Hepatocyte (in vitro differentiated cells): Measurements from ENCODE around the gene COL2A1. TPM values are rescaled to one million over a fixed set of nuclear protein-coding genes. Genes with fewer than 3 reads are reported as not detected.
A peak's percentile ranks its signal among the peaks of the same experiment; 100 is the strongest.

Experiments
- DNase-seq: peaks from one replicate; pipeline ENCODE4 v3.0.0-alpha.2; 2016; ENCODE audit warnings: low spot score
- H2AFZ ChIP-seq: fragments of 200-600 bp; sonication (generic); 2 replicates; pipeline ENCODE4 v1.6.0; 2016; ENCODE audit warnings: antibody characterized with exemption, mild to moderate bottlenecking
- H3K27ac ChIP-seq: fragments of 200-600 bp; sonication (generic); 2 replicates; pipeline ENCODE4 v1.5.1; 2016; ENCODE audit warnings: mild to moderate bottlenecking
- H3K27me3 ChIP-seq: fragments of 200-600 bp; sonication (generic); 2 replicates; pipeline ENCODE4 v1.6.1; 2016
- H3K36me3 ChIP-seq: fragments of 200-600 bp; sonication (generic); replicated peaks from 2 replicates; pipeline ENCODE4 v1.5.1; 2016; ENCODE audit warnings: low read depth; ENCODE audit not compliant: insufficient read depth
- H3K4me1 ChIP-seq: fragments of 200-600 bp; sonication (generic); 2 replicates; pipeline ENCODE4 v1.5.1; 2016; ENCODE audit warnings: mild to moderate bottlenecking, moderate library complexity; ENCODE audit not compliant: insufficient read depth
- H3K4me2 ChIP-seq: fragments of 200-600 bp; sonication (generic); 2 replicates; pipeline ENCODE4 v1.6.0; 2016
- H3K4me3 ChIP-seq: fragments of 200-600 bp; sonication (generic); 2 replicates; pipeline ENCODE4 v1.5.1; 2016; ENCODE audit warnings: mild to moderate bottlenecking
- H3K79me2 ChIP-seq: fragments of 200-600 bp; sonication (generic); 2 replicates; pipeline ENCODE4 v1.6.0; 2017; ENCODE audit warnings: mild to moderate bottlenecking
- H3K9me2 ChIP-seq: fragments of 200-600 bp; sonication (generic); replicated peaks from 2 replicates; pipeline ENCODE4 v1.6.0; 2017; ENCODE audit warnings: mild to moderate bottlenecking; ENCODE audit not compliant: insufficient read depth
- H3K9me3 ChIP-seq: fragments of 200-600 bp; sonication (generic); 2 replicates; pipeline ENCODE4 v1.5.1; 2016; ENCODE audit warnings: low read depth, mild to moderate bottlenecking
- H4K20me1 ChIP-seq: fragments of 200-600 bp; sonication (generic); 2 replicates; pipeline ENCODE4 v1.6.0; 2016; ENCODE audit warnings: mild to moderate bottlenecking; ENCODE audit not compliant: insufficient read depth, poor library complexity, severe bottlenecking
- EZH2 ChIP-seq: fragments of 200-600 bp; sonication (generic); IDR thresholded peaks from 2 replicates; pipeline ENCODE4 v1.6.1; 2016; ENCODE audit warnings: antibody characterized with exemption, mild to moderate bottlenecking, borderline replicate concordance
- EZH2phosphoT487 ChIP-seq: fragments of 200-600 bp; sonication (generic); IDR thresholded peaks from one replicate; pipeline ENCODE4 v1.6.1; 2018; ENCODE audit warnings: antibody characterized with exemption, mild to moderate bottlenecking, low read depth, moderate library complexity; ENCODE audit not compliant: unreplicated experiment, severe bottlenecking
- WGBS: methylation state at CpG from one replicate; pipeline ENCODE4 v1.1.6; 2016; ENCODE audit warnings: low lambda C conversion rate; ENCODE audit errors: missing lambda C conversion rate; 5-methylcytosine and 5-hydroxymethylcytosine counted together
- polyA plus RNA-seq: library from polyadenylated mRNA; unstranded; fragments of >200 nt; fragmentation: Nextera tagmentation; extraction: Ambion mirVana; gene quantifications from 2 replicates; pipeline ENCODE4 v1.2.1, GENCODE V29; 2016
- total RNA-seq: library from RNA; depleted of rRNA; stranded (reverse); fragments of >200 nt; gene quantifications from 2 replicates; pipeline ENCODE4 v1.2.3, GENCODE V29; 2014
- TF ChIP-seq, protein P1 (sequence below): fragments of 200-600 bp; sonication (generic); IDR thresholded peaks from 2 replicates; pipeline ENCODE4 v1.5.1; 2016; ENCODE audit warnings: antibody characterized with exemption, mild to moderate bottlenecking; ENCODE audit not compliant: poor library complexity

Gene COL2A1
- total and polyA plus RNA-seq, 2 experiments from 2014 or later = 52.5 to 57.9 TPM

DNA sequence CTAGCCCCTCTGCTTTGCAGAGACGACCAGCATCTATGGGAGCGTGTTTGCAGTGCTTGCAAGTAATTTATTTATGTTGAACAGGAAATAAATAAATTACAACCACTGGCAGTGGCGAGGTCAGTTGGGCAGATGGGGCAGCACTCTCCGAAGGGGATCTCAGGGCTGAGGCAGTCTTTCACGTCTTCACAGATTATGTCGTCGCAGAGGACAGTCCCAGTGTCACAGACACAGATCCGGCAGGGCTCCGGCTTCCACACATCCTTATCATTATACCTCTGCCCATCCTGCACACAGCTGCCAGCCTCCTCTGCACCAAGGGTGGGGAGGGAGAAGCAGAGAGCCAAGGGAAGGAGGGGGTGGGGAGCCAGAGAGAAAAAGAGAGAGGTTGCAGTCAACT lies 4.5 kb downstream of the COL2A1 start:
- Histone ChIP-seq H3K36me3 (no peaks in the 10 kb centered on the region), H2AFZ (no peak overlapping the region), H3K9me2 (no peaks in the 10 kb centered on the region), H3K27ac (no peak overlapping the region), H3K4me1 (peaks cover 25% of the 10 kb centered on the region), H3K27me3 (peaks cover 19% of the 10 kb centered on the region), H3K4me3 (no peak overlapping the region), H3K9me3 (no peaks in the 10 kb centered on the region), H4K20me1 (no peaks in the 10 kb centered on the region), H3K4me2 (no peak overlapping the region), H3K79me2 (no peaks in the 10 kb centered on the region)
- 72% methylated on average over 9 of the region's 9 CpGs for WGBS
- TF ChIP-seq EZH2phosphoT487 (no peak), EZH2 (no peak)
- TF ChIP-seq, protein P1, sequence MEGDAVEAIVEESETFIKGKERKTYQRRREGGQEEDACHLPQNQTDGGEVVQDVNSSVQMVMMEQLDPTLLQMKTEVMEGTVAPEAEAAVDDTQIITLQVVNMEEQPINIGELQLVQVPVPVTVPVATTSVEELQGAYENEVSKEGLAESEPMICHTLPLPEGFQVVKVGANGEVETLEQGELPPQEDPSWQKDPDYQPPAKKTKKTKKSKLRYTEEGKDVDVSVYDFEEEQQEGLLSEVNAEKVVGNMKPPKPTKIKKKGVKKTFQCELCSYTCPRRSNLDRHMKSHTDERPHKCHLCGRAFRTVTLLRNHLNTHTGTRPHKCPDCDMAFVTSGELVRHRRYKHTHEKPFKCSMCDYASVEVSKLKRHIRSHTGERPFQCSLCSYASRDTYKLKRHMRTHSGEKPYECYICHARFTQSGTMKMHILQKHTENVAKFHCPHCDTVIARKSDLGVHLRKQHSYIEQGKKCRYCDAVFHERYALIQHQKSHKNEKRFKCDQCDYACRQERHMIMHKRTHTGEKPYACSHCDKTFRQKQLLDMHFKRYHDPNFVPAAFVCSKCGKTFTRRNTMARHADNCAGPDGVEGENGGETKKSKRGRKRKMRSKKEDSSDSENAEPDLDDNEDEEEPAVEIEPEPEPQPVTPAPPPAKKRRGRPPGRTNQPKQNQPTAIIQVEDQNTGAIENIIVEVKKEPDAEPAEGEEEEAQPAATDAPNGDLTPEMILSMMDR = no peak
- no peak for DNase-seq

DNA sequence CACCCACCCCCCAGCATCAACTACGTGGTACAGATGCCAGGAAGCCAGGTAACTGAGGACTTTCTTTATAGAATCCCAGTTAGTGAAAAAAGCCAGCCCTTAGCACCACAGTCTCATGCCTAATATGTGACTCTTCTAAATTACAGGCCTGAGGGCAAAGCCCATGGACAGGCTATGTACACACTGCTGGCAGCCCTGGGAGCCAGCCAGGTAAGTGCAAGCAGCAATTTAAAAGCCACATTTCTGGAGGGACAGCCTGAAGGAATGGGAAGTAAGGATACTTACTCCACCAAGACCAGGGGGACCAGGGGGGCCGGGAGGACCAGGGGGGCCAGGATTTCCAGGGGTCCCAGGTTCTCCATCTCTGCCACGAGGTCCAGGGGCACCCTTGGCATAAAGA lies 7.0 kb downstream of the COL2A1 start:
- H3K9me2 ChIP-seq = no peaks in the 10 kb centered on the region
- H3K9me3 ChIP-seq = no peaks in the 10 kb centered on the region
- 42% methylated on average over 2 of the region's 3 CpGs for WGBS
- H3K36me3 ChIP-seq = no peaks in the 10 kb centered on the region
- TF ChIP-seq EZH2phosphoT487 = no peak
- TF ChIP-seq, protein P1 = no peak
- TF ChIP-seq EZH2 = no peak
- no peak for DNase-seq
- no peak overlapping the region for H3K27ac ChIP-seq
- no peak overlapping the region for H2AFZ ChIP-seq
- no peak overlapping the region for H3K4me3 ChIP-seq
- H3K79me2 ChIP-seq = no peaks in the 10 kb centered on the region
- H3K4me2 ChIP-seq = no peak overlapping the region
- peaks cover 8% of the 10 kb centered on the region for H3K4me1 ChIP-seq
- no peaks in the 10 kb centered on the region for H4K20me1 ChIP-seq
- H3K27me3 ChIP-seq = no peaks in the 10 kb centered on the region

DNA sequence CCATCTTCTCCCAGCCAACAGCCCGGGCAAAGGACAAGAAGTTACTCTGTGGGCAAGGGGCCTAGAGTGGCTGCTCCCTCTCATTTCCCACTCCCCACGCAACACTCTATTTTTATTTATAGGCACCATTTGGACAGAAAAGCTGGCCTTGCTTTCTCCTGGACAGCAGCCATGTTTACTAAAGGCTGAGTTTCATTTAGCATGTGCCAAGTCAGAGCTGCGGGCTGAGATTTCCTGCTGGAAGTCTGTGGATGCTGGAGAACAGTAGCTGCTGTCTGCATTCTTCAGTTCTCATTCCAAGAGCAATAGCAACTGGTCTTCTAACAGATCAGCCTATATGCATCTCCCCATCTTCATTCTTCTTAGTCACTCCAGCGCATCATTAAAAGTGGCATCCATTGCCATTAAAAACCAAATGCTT lies 8.3 kb downstream of the COL2A1 start:
- Histone ChIP-seq H3K4me3 (no peak overlapping the region), H2AFZ (no peak overlapping the region), H3K4me1 (peaks cover 9% of the 10 kb centered on the region), H3K4me2 (no peak overlapping the region), H3K27ac (no peak overlapping the region), H3K9me3 (no peaks in the 10 kb centered on the region), H3K79me2 (no peaks in the 10 kb centered on the region), H3K9me2 (no peaks in the 10 kb centered on the region), H4K20me1 (no peaks in the 10 kb centered on the region), H3K36me3 (no peaks in the 10 kb centered on the region), H3K27me3 (no peaks in the 10 kb centered on the region)
- 70% methylated on average over 4 of the region's 4 CpGs for WGBS
- DNase-seq = peak; percentile 65
- no peak for TF ChIP-seq EZH2
- TF ChIP-seq, protein P1 = no peak
- no peak for TF ChIP-seq EZH2phosphoT487

DNA sequence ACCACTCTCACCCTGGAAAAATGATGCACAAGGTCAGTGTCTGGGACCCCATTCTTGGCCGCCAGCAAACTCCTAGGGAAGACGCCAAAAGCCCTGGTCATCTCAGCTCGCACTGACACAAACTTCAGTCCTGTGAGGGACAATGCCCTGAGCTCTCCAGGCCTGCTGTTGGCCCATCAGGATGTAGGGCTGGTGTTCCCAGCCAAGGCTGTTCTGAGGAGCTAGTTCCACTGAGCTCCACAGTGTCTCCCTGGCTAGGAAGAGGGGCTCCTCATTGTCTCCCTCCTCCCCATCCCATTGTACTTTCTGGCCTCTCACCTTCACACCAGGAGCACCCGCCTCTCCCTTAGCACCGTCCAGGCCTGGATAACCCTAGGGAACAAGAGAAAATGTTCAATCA lies 10.8 kb downstream of the COL2A1 start:
- H2AFZ ChIP-seq = no peak overlapping the region
- H4K20me1 ChIP-seq = no peaks in the 10 kb centered on the region
- no peak for TF ChIP-seq EZH2
- TF ChIP-seq EZH2phosphoT487 = no peak
- H3K4me1 ChIP-seq = peaks cover 10% of the 10 kb centered on the region
- H3K36me3 ChIP-seq = no peaks in the 10 kb centered on the region
- H3K4me2 ChIP-seq = no peak overlapping the region
- no peaks in the 10 kb centered on the region for H3K9me2 ChIP-seq
- H3K27ac ChIP-seq = no peak overlapping the region
- no peaks in the 10 kb centered on the region for H3K27me3 ChIP-seq
- H3K4me3 ChIP-seq = no peak overlapping the region
- WGBS = 94% methylated on average over 5 of the region's 5 CpGs
- DNase-seq = no peak
- no peaks in the 10 kb centered on the region for H3K9me3 ChIP-seq
- H3K79me2 ChIP-seq = no peaks in the 10 kb centered on the region
